HFFc6 (cell line): Measurements from ENCODE around the gene MYO15A. TPM values are rescaled to one million over a fixed set of nuclear protein-coding genes. Genes with fewer than 3 reads are reported as not detected.
A peak's percentile ranks its signal among the peaks of the same experiment; 100 is the strongest.

ENCODE experiments used
- DNase-seq: peaks from one replicate; pipeline ENCODE4 v3.0.0-alpha.2; 2018
- H3K27ac Mint-ChIP-seq: 2 replicates; pipeline ENCODE4 v1.8.0; 2020; ENCODE audit warnings: mild to moderate bottlenecking, mixed read lengths
- H3K27me3 Mint-ChIP-seq: 2 replicates; pipeline ENCODE4 v1.8.0; 2021; ENCODE audit warnings: mild to moderate bottlenecking, moderate library complexity, mixed read lengths; ENCODE audit not compliant: insufficient read depth
- H3K36me3 Mint-ChIP-seq: 2 replicates; pipeline ENCODE4 v1.8.0; 2021; ENCODE audit warnings: low read depth, mixed read lengths
- H3K4me1 Mint-ChIP-seq: 2 replicates; pipeline ENCODE4 v1.8.0; 2020; ENCODE audit warnings: low read depth, mixed read lengths
- H3K4me3 Mint-ChIP-seq: 2 replicates; pipeline ENCODE4 v1.8.0; 2020; ENCODE audit warnings: mild to moderate bottlenecking, moderate library complexity, mixed read lengths
- H3K9me3 Mint-ChIP-seq: 2 replicates; pipeline ENCODE4 v1.8.0; 2020; ENCODE audit warnings: mild to moderate bottlenecking, mixed read lengths
- total RNA-seq, 6 experiments: library from RNA; stranded (reverse); fragmentation: NEBNext Ultra II Directional; extraction: Animal tissue kit (Norgen Biotek cat#: 25700); gene quantifications; 2 replicates in 1 of 6; 3 replicates in 5 of 6; pipeline ENCODE4 v1.2.3, GENCODE V29; 2021
- TF ChIP-seq, protein P1 (sequence below): fragments of 200-600 bp; sonication (generic); IDR thresholded peaks from 2 replicates; pipeline ENCODE4 v1.5.0; 2021; ENCODE audit warnings: antibody characterized with exemption, mild to moderate bottlenecking

Gene MYO15A
- total RNA-seq, 6 experiments from 2014 or later, result 0.12 to 0.20 (median 0.16) TPM; not detected in 2

DNA sequence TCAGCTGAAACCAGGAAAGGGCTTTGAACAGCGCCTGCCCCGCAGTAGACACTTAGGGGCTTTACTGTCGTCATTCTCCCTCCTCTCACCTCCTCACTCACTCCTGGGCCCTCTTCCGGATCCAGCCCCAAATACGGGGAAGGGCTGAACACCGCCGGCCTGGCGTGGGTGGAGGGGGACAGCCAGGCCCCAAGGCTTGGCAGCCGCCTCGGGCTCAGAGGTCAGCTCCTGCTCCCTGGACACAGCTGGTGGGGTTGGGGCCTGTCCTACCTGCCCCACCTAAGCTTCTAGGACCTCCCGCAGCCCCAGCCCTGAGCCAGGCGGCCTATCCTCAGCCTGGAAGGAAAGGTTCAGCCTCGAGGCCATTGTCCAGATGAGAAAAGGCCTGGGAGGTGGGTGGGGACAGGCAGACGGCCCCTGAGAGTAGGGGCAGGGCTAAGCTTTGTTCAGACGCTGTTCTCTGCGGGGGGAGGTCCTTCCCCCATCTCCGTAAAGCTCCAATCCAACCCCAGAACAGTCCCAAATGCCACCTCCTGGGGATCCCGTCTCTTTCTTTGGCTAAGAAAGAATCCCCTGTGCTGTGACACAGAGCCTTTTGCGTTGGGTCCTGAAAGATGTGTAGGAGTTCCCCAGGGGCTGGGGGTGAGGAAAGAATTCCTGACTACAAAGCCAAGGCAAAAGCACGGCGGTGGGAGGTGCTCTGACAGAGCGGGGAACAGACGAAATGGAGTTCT, 116.0 kb downstream of the MYO15A start:
- H3K4me3 Mint-ChIP-seq, result peak overlapping the region; percentile 83
- H3K27ac Mint-ChIP-seq, result peak overlapping the region; percentile 86
- DNase-seq, result no peak
- peaks cover 6% of the 10 kb centered on the region for H3K36me3 Mint-ChIP-seq
- no peaks in the 10 kb centered on the region; the same call in 1 of the 2 replicates for H3K27me3 Mint-ChIP-seq
- TF ChIP-seq, protein P1, sequence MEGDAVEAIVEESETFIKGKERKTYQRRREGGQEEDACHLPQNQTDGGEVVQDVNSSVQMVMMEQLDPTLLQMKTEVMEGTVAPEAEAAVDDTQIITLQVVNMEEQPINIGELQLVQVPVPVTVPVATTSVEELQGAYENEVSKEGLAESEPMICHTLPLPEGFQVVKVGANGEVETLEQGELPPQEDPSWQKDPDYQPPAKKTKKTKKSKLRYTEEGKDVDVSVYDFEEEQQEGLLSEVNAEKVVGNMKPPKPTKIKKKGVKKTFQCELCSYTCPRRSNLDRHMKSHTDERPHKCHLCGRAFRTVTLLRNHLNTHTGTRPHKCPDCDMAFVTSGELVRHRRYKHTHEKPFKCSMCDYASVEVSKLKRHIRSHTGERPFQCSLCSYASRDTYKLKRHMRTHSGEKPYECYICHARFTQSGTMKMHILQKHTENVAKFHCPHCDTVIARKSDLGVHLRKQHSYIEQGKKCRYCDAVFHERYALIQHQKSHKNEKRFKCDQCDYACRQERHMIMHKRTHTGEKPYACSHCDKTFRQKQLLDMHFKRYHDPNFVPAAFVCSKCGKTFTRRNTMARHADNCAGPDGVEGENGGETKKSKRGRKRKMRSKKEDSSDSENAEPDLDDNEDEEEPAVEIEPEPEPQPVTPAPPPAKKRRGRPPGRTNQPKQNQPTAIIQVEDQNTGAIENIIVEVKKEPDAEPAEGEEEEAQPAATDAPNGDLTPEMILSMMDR, result no peak
- H3K4me1 Mint-ChIP-seq, result peaks cover 53% of the 10 kb centered on the region
- no peaks in the 10 kb centered on the region for H3K9me3 Mint-ChIP-seq

DNA sequence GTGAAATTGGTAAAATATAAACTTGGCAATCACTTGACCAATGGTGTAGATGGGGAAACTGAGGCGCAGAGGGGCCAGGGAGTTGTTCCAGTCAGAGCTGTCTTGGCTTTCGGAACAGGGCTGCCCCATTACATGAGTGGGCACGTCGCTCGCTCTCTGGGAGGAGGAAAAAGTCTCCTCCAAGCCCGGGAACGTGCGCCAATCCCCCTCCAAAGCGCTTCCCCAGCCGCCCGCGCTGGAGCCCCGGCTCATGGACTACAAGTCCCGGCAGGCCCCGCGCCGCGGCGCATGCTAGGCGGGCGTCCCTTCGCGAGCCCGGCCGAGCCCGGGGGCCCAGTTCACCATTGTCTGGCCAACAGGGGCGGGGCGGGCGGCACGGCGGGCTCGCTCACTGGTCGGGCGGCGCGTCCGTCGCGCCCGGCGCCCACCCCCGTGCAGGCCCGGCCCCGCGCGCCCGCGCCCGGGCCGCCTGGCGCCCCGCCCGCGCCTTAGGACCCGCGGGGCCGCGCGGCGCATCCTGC, 116.6 kb downstream of the MYO15A start, which contains the start of gene LLGL1:
LLGL1 (plus strand) TSS at position 515 of the 521 bp plus-strand sequence. CDS start 48 bp downstream, outside the sequence.
- H3K4me1 Mint-ChIP-seq, result peaks cover 53% of the 10 kb centered on the region

DNA sequence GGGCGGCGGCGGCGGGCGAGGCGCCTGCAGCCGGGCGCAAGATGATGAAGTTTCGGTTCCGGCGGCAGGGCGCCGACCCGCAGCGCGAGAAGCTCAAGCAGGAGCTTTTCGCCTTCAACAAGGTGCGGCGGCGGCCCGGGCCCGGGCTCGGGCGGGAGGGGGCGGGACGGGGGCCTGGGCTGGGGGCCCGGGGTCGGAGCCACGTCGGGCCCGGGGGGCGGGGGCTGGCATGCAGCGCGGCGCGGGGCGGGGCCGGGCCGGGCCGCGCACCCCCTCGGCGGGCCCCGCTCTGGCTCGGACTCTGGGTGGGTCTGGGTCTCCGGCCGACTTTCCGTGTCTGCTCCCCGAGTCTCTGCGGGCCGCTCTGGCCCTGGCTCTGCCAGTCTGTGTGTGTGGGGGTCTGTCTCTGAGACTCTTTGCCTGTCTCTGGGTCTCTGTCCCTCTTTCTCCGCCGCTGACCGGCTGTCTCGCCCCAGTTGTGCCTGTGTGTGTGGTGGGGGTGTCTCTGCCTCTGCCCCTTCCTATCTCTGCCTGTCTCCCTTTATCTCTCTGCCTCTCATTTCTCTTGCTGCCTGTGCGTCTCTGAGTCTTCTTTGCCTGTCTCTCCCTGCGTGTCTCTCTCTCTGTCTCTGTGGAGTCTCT, 117.2 kb downstream of the MYO15A start:
- no peaks in the 10 kb centered on the region for H3K9me3 Mint-ChIP-seq
- H3K4me1 Mint-ChIP-seq, result peaks cover 49% of the 10 kb centered on the region
- TF ChIP-seq, protein P1, result no peak
- H3K36me3 Mint-ChIP-seq, result peaks cover 6% of the 10 kb centered on the region
- no peaks in the 10 kb centered on the region; the same call in 1 of the 2 replicates for H3K27me3 Mint-ChIP-seq
- DNase-seq, result no peak
- peak overlapping the region; percentile 98 for H3K4me3 Mint-ChIP-seq
- peak overlapping the region; percentile 91 for H3K27ac Mint-ChIP-seq

More for the DNA sequence above, 116.6 kb downstream of the MYO15A start, which contains the start of gene LLGL1:
- TF ChIP-seq, protein P1, result no peak
- peak within 1 kb of the TSS; percentile 98 for H3K4me3 Mint-ChIP-seq
- H3K27ac Mint-ChIP-seq, result peak within 1 kb of the TSS; percentile 91
- peaks cover 6% of the 10 kb centered on the region for H3K36me3 Mint-ChIP-seq
- H3K9me3 Mint-ChIP-seq, result no peaks in the 10 kb centered on the region
- H3K27me3 Mint-ChIP-seq, result no peaks in the 10 kb centered on the region; the same call in 1 of the 2 replicates
- peak; percentile 93 for DNase-seq

DNA sequence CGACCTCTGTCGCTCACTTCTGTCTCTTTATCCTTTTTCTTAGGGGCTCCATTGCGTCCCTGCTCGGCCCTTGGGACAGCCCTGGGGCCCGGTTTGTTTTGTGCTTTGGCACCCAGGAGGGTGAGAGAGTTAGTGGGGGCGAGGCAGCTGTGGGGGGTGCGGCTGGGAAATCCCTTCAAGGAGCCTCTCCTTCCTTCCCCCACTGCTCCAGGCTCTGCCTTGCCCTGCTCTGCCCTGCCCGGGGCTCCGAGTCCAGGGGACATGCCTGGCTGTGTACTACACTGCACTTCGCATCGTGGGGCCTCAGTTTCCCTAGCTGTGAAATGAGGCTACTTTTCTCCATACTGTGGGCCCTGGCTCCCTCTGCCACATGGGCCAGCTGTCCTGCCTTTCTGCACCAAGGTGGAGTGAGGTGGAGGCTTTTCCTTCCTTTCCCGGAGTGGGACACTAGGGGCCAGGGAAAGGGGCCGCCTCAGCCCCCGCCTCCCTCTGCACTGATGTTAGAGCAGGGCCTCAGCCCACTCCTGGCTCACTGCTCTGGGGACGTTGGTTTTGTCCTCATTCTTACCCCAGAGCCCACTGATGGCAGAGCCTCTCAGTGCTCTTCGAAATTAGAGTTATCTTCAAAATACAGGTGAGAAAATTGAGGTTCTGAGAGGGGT, 117.9 kb downstream of the MYO15A start:
- TF ChIP-seq, protein P1, result no peak
- Mint-ChIP-seq H3K4me3 (peak overlapping the region; percentile 98), H3K27ac (peak overlapping the region; percentile 91), H3K9me3 (no peaks in the 10 kb centered on the region), H3K27me3 (no peaks in the 10 kb centered on the region; the same call in 1 of the 2 replicates), H3K36me3 (peaks cover 6% of the 10 kb centered on the region), H3K4me1 (peaks cover 42% of the 10 kb centered on the region)
- no peak for DNase-seq

DNA sequence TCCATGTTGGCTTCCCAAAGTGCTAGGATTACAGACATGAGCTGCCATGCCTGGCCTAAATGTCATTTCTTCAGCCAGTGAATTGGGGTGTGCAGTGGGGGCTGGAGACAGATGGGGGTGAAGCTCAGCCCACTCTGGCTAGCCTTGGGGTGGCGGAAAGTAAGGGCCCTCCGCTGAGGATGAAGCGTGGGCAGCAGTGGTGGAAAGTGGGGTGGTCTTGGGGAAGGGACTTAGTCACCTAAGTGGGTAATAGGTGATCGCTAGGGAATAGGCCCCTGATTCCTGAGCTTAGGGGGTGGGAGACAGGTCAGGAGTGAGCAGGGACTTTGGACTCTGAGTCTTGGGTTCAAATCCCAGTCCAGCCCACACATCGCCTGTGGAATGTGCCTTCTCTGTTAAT, 119.1 kb downstream of the MYO15A start:
- no peak overlapping the region; the same call in 1 of the 2 replicates for H3K27ac Mint-ChIP-seq
- H3K4me3 Mint-ChIP-seq, result no peak overlapping the region; the same call in 1 of the 2 replicates

More for the DNA sequence above, 119.1 kb downstream of the MYO15A start:
- no peaks in the 10 kb centered on the region for H3K9me3 Mint-ChIP-seq
- H3K27me3 Mint-ChIP-seq, result no peaks in the 10 kb centered on the region; the same call in 1 of the 2 replicates
- H3K36me3 Mint-ChIP-seq, result peaks cover 6% of the 10 kb centered on the region
- no peak for DNase-seq
- TF ChIP-seq, protein P1, result no peak
- H3K4me1 Mint-ChIP-seq, result peaks cover 39% of the 10 kb centered on the region
